ENCODE measurements around the gene MEP1B.
"Not testable (repeated sequence)": the region's sequence is repeated elsewhere in the genome, so short reads cannot be mapped to it uniquely, and the experiment has no call there.

MEP1B gene

GRCh38 chr18:32189790-32190189, at the start of gene MEP1B:
Gene MEP1B (plus strand): TSS chr18:32190039. CDS start chr18:32190071, 32 bp downstream.
- FAIRE-seq = no peak

- no peak for FAIRE-seq
Observed at GRCh38 chr18:32148185-32148870, 41.5 kb upstream of the MEP1B start.

GRCh38 chr18:32152705-32153448, 37.0 kb upstream of the MEP1B start:
- FAIRE-seq = no peak

- no peak for FAIRE-seq
Observed at GRCh38 chr18:32156855-32157254, 33.0 kb upstream of the MEP1B start.

GRCh38 chr18:32157580-32157979, 32.3 kb upstream of the MEP1B start:
- FAIRE-seq = no peak

GRCh38 chr18:32158108-32158624, 31.7 kb upstream of the MEP1B start:
- peak; percentile 83 for FAIRE-seq

- not testable (repeated sequence) for FAIRE-seq
Observed at GRCh38 chr18:32158631-32159030, 31.2 kb upstream of the MEP1B start.

- FAIRE-seq = no peak
Observed at GRCh38 chr18:32160547-32160946, 29.3 kb upstream of the MEP1B start.

GRCh38 chr18:32167980-32168730, 21.7 kb upstream of the MEP1B start:
- FAIRE-seq = no peak

- no peak for FAIRE-seq
Observed at GRCh38 chr18:32173654-32174053, 16.2 kb upstream of the MEP1B start.

GRCh38 chr18:32174719-32175118, 15.1 kb upstream of the MEP1B start:
- no peak for FAIRE-seq

- no peak for FAIRE-seq
Observed at GRCh38 chr18:32175265-32175664, 14.6 kb upstream of the MEP1B start.

- FAIRE-seq = not testable (repeated sequence)
Observed at GRCh38 chr18:32176745-32177144, 13.1 kb upstream of the MEP1B start.

GRCh38 chr18:32177530-32177929, 12.3 kb upstream of the MEP1B start:
- FAIRE-seq = no peak

GRCh38 chr18:32183503-32183902, 6.3 kb upstream of the MEP1B start:
- no peak for FAIRE-seq

- no peak for FAIRE-seq
Observed at GRCh38 chr18:32190209-32190608, 370 bp downstream of the MEP1B start.

- FAIRE-seq = no peak
Observed at GRCh38 chr18:32195881-32196815, 6.3 kb downstream of the MEP1B start.

GRCh38 chr18:32200766-32201165, 10.9 kb downstream of the MEP1B start:
- no peak for FAIRE-seq

GRCh38 chr18:32201948-32202672, 12.3 kb downstream of the MEP1B start:
- no peak for FAIRE-seq

- no peak for FAIRE-seq
Observed at GRCh38 chr18:32208023-32208422, 18.2 kb downstream of the MEP1B start.

- FAIRE-seq = no peak
Observed at GRCh38 chr18:32208577-32208976, 18.7 kb downstream of the MEP1B start.
